ENCODE results near the gene GPD1. TPM values are rescaled to one million over a fixed set of nuclear protein-coding genes. Genes with fewer than 3 reads are reported as not detected.

GPD1 gene
- total RNA-seq, 2 experiments from 2014 or later = 0.16 to 0.20 TPM

DNA sequence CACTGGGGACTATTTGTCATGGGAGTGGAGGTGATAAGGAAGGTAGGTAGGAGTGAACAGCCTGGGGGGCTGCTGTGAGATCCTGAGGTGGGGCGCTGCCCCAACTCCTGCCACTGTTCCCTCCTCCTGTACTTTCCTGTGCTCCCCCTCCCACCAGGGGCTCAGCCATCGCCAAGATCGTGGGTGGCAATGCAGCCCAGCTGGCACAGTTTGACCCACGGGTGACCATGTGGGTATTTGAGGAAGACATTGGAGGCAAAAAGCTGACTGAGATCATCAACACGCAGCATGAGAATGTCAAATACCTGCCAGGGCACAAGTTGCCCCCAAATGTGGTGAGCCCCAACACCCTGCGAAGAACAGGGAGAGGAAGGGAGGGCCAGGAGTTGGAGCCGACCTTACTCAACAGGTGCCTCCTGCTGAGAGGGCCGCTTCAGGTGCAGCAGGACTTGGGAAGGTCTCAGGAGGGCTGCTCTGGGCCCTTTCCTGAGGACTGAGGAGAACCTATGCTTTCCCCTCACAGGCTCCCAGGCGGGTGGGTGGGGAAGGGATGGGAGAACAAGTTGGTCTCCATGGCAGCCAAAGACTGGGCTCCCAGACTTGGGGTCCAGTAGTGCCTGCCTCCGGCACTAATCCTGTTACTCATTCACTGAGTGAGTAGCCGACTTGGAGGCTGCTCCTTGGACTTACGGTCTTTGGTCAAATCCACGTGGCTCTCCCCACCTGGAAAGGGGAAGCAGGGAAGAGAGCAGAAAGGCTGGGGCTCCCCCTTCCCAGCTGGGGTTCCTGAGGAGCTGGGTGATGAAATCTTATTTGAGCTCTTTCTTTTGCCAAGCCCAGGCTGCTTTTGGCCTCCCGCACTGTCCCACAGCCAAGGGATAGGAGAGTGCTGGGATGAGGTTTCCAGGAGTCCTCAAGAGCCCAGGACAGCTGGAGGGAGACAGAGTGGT is 884 bp downstream of the GPD1 start:
- Mint-ChIP-seq H3K9me3 (no peaks in the 10 kb centered on the region), H3K36me3 (ENCODE audit: low read depth) (peaks cover 10% of the 10 kb centered on the region), H3K27ac (no peak overlapping the region), H3K4me1 (ENCODE audit: low read depth) (no peaks in the 10 kb centered on the region), H3K27me3 (no peaks in the 10 kb centered on the region), H3K4me3 (no peak overlapping the region)
- ATAC-seq (no peak), DNase-seq (no peak)
- no peak for TF ChIP-seq CTCF (IDR thresholded peaks at IDR 0.05)
- ChIA-PET CTCF (interaction anchor here (1.4 to 6.7 kb wide), 4 partner anchors 16 to 210 kb away, joined by 3 to 32 read pairs (median 4); partner anchors contain the start of gene SMARCD1), POLR2A (interaction anchor here (1.3 kb wide), 1 partner anchor 20 kb away, joined by 5 read pairs; no protein-coding TSS in a partner anchor)
- intact Hi-C loops (cut with micrococcal nuclease) = no loop called here

- no peak overlapping the region for H3K4me3 Mint-ChIP-seq
- TF ChIP-seq CTCF (IDR thresholded peaks at IDR 0.05) = no peak
- no peaks in the 10 kb centered on the region for H3K27me3 Mint-ChIP-seq
- DNase-seq (no peak), ATAC-seq (no peak)
- H3K4me1 Mint-ChIP-seq (ENCODE audit: low read depth) = peaks cover 10% of the 10 kb centered on the region
- H3K9me3 Mint-ChIP-seq = no peaks in the 10 kb centered on the region
- CTCF ChIA-PET = interaction anchor here (1.2 to 1.4 kb wide), 5 partner anchors 16 to 139 kb away, joined by 3 to 6 read pairs (median 3); partner anchors contain the start of gene SMARCD1
- intact Hi-C loops (cut with micrococcal nuclease) = no loop called here
- POLR2A ChIA-PET = interaction anchor here (0.6 kb wide), 1 partner anchor 1748 kb away, joined by 3 read pairs; no protein-coding TSS in a partner anchor
- H3K27ac Mint-ChIP-seq = no peak overlapping the region
- peaks cover 4% of the 10 kb centered on the region for H3K36me3 Mint-ChIP-seq (ENCODE audit: low read depth)
Measured at GRCh38 chr12:50105913-50106450, 2.2 kb downstream of the GPD1 start.

DNA sequence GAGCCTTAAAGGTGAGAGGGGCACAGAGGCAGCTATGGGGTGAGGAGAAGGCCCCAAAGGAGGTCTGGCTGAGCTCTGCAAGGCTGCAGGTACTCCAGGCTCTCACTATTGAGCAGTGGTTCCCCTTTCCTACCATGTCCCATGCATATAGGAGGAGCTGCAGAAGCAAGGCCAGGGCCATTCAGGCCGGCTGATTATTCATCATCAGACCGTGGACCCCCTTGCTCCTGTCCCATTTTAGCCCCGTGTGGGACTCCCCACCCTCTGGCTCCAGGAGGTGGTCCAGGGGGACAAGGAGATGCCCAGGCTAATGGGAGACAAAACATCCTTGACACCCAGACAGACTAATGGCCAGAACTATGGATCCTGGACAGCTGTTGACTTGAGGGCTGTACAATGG is 3.1 kb downstream of the GPD1 start:
- TF ChIP-seq CTCF (IDR thresholded peaks at IDR 0.05) = no peak
- POLR2A ChIA-PET = interaction anchor here (0.8 kb wide), 1 partner anchor 23 kb away, joined by 3 read pairs; no protein-coding TSS in a partner anchor
- ATAC-seq (no peak), DNase-seq (no peak)
- Mint-ChIP-seq H3K27ac (no peak overlapping the region), H3K9me3 (no peaks in the 10 kb centered on the region), H3K4me3 (no peak overlapping the region), H3K27me3 (no peaks in the 10 kb centered on the region), H3K4me1 (ENCODE audit: low read depth) (peaks cover 15% of the 10 kb centered on the region), H3K36me3 (ENCODE audit: low read depth) (peaks cover under 1% of the 10 kb centered on the region)
- CTCF ChIA-PET = interaction anchor here (1.1 to 1.3 kb wide), 6 partner anchors 17 to 140 kb away, joined by 3 to 6 read pairs (median 4); no protein-coding TSS in a partner anchor
- intact Hi-C loops (cut with micrococcal nuclease) = no loop called here

DNA sequence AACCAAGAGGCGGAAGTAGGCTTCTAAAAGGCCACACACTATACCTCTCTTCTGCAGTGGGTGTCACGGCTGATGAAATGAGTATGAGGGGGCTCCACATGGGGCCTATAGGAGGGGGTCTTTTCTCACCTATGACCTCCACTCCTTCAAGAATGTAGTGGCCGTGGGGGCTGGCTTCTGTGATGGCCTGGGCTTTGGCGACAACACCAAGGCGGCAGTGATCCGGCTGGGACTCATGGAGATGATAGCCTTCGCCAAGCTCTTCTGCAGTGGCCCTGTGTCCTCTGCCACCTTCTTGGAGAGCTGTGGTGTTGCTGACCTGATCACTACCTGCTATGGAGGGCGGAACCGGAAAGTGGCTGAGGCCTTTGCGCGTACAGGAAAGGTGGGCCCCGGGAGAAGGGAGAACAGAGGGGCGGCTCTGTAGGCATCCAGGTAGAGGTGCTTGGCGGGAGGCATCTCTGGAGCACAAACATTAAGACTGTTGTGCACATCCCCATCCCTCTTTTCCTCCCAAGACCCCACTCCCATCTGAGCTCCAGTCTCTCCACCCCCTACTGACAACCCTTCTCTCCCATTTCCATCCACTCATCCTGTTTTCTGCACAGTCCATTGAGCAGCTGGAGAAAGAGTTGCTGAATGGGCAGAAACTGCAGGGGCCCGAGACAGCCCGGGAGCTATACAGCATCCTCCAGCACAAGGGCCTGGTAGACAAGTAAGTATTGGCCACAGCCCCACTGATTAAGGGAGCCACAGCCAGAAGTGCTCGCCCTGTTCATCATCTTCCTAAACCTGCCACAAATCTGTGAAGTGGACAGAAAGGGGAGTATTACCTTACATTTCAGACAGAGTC is 3.8 kb downstream of the GPD1 start:
- no peak overlapping the region for H3K27ac Mint-ChIP-seq

More for the DNA sequence above, 3.8 kb downstream of the GPD1 start:
- ATAC-seq = no peak
- no peak for TF ChIP-seq CTCF (IDR thresholded peaks at IDR 0.05)
- CTCF ChIA-PET = interaction anchor here (1.1 to 3.3 kb wide), 8 partner anchors 11 to 141 kb away, joined by 3 to 8 read pairs (median 6); no protein-coding TSS in a partner anchor
- no peak for DNase-seq
- Mint-ChIP-seq H3K9me3 (no peaks in the 10 kb centered on the region), H3K4me1 (ENCODE audit: low read depth) (peaks cover 15% of the 10 kb centered on the region), H3K36me3 (ENCODE audit: low read depth) (no peaks in the 10 kb centered on the region), H3K4me3 (no peak overlapping the region), H3K27me3 (no peaks in the 10 kb centered on the region)
- POLR2A ChIA-PET = interaction anchor here (0.8 kb wide), 1 partner anchor 24 kb away, joined by 3 read pairs; no protein-coding TSS in a partner anchor
- intact Hi-C loops (cut with micrococcal nuclease) = no loop called here

Data from activated CD8-positive, alpha-beta T cell treated with anti-CD3 and anti-CD28 coated beads for 36 hours (primary cell).